22Rv1 (cell line): ENCODE data around the gene GDPD5.

Experiments used
- ZFX ChIP-seq: fragments of 450-650 bp; IDR thresholded peaks from 2 replicates; pipeline ENCODE4 v1.6.1; 2017; ENCODE audit warnings: antibody characterized with exemption, borderline replicate concordance
- TF ChIP-seq, protein P1 (sequence below): fragments of 450-650 bp; IDR thresholded peaks from 2 replicates; pipeline ENCODE4 v1.5.1; 2017; ENCODE audit warnings: mild to moderate bottlenecking

DNA sequence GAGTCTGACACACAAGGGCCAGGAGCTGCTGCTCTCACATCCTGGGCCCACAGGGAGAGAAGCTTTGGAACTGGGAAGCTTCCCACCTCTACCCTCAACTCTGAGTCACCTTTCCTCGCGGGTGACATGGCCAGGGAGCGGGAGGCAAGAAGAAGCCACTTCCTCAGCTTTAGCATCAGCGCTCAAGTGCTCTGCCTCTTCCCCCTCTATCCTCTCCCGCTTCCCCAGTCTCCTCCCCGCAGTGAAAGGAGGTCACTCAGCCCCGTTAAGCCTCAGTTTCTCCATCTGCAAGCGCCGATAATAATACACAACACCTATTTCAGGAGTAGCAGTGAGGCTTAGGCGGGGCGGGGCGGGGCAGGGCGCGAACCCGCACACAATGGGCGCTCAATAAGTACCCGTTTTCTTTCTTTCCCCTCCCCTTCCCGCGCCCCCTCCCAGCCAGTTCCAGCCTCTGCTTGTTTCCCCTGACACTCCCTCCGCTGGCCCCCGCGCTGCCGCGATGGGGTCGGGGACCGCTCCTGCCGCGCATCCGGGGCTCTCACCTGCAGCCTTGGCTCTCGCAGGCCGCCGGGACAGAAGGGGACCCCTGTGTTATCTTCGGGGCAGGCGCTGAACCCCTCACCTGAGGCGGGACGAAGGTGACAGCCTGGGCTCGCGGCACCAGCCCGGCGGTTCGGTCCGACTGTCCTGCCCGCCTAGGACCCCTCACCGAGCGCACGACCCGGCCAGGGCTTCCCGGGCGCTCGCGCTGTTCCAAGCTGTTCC lies 892 bp downstream of the GDPD5 start:
- TF ChIP-seq, protein P1, sequence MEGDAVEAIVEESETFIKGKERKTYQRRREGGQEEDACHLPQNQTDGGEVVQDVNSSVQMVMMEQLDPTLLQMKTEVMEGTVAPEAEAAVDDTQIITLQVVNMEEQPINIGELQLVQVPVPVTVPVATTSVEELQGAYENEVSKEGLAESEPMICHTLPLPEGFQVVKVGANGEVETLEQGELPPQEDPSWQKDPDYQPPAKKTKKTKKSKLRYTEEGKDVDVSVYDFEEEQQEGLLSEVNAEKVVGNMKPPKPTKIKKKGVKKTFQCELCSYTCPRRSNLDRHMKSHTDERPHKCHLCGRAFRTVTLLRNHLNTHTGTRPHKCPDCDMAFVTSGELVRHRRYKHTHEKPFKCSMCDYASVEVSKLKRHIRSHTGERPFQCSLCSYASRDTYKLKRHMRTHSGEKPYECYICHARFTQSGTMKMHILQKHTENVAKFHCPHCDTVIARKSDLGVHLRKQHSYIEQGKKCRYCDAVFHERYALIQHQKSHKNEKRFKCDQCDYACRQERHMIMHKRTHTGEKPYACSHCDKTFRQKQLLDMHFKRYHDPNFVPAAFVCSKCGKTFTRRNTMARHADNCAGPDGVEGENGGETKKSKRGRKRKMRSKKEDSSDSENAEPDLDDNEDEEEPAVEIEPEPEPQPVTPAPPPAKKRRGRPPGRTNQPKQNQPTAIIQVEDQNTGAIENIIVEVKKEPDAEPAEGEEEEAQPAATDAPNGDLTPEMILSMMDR, result no peak
- TF ChIP-seq ZFX, result no peak
